Hindlimb muscle (tissue), 1 donor: Measurements from ENCODE around the gene ITGB2. TPM values are rescaled to one million over a fixed set of nuclear protein-coding genes. Genes with fewer than 3 reads are reported as not detected.
"Not testable (repeated sequence)": the region's sequence is repeated elsewhere in the genome, so short reads cannot be mapped to it uniquely, and the experiment has no call there.

Experiments used
- DNase-seq: peaks from one replicate; pipeline ENCODE4 v3.0.0-alpha.2; 2013
- polyA plus RNA-seq: library from polyadenylated mRNA; unstranded; fragments of 120-200 nt; gene quantifications from one replicate; pipeline ENCODE4 v1.2.1, GENCODE V29; 2013; ENCODE audit not compliant: insufficient read length

ITGB2 gene
- polyA plus RNA-seq, 1 donor, result 21.0 TPM

GRCh38 chr21:44926331-44927101 lies 5.8 kb upstream of the ITGB2 start:
- no peak for DNase-seq

- no peak for DNase-seq
These were observed 4.7 kb upstream of the ITGB2 start for GRCh38 chr21:44925378-44925755.

- DNase-seq, result no peak
These were observed 4.1 kb upstream of the ITGB2 start for GRCh38 chr21:44924606-44925377.

GRCh38 chr21:44923480-44924084 lies 2.9 kb upstream of the ITGB2 start:
- DNase-seq, result no peak

GRCh38 chr21:44921928-44922327 lies 1.2 kb upstream of the ITGB2 start:
- no peak for DNase-seq

GRCh38 chr21:44919913-44920693 lies 596 bp downstream of the ITGB2 start:
- no peak for DNase-seq

GRCh38 chr21:44919111-44919912 lies 1.4 kb downstream of the ITGB2 start:
- no peak for DNase-seq

GRCh38 chr21:44918581-44919033 lies 2.1 kb downstream of the ITGB2 start:
- DNase-seq, result no peak

- DNase-seq, result no peak
These were observed 2.6 kb downstream of the ITGB2 start for GRCh38 chr21:44918107-44918470.

GRCh38 chr21:44917446-44918106 lies 3.1 kb downstream of the ITGB2 start:
- no peak for DNase-seq

GRCh38 chr21:44916965-44917364 lies 3.7 kb downstream of the ITGB2 start:
- DNase-seq, result no peak

GRCh38 chr21:44914176-44914874 lies 6.4 kb downstream of the ITGB2 start:
- no peak for DNase-seq

- DNase-seq, result no peak
These were observed 7.1 kb downstream of the ITGB2 start for GRCh38 chr21:44913425-44914175.

- not testable (repeated sequence) for DNase-seq
These were observed 7.9 kb downstream of the ITGB2 start for GRCh38 chr21:44912506-44913412.

GRCh38 chr21:44912158-44912473 lies 8.6 kb downstream of the ITGB2 start:
- no peak for DNase-seq

- no peak for DNase-seq
These were observed 9.1 kb downstream of the ITGB2 start for GRCh38 chr21:44911384-44912157.

- no peak for DNase-seq
These were observed 9.7 kb downstream of the ITGB2 start for GRCh38 chr21:44911068-44911383.
